Fibroblast of villous mesenchyme (primary cell): ENCODE measurements around the gene RGS6. TPM values are rescaled to one million over a fixed set of nuclear protein-coding genes. Genes with fewer than 3 reads are reported as not detected.

Experiments used
- DNase-seq: peaks from one replicate; pipeline ENCODE4 v3.0.0-alpha.2; 2010; ENCODE audit warnings: low read depth
- H3K4me3 ChIP-seq: 2 replicates; pipeline ENCODE4 v1.5.1; 2011; ENCODE audit warnings: low read depth, mild to moderate bottlenecking, low read length
- total RNA-seq: library from RNA; depleted of rRNA; stranded (reverse); fragments of >200 nt; gene quantifications from 2 replicates; pipeline ENCODE4 v1.2.3, GENCODE V29; 2012
- TF ChIP-seq, protein P1 (sequence below): IDR thresholded peaks from 2 replicates; pipeline ENCODE4 v1.5.1; 2012; ENCODE audit warnings: low read depth, mild to moderate bottlenecking, low read length; ENCODE audit not compliant: insufficient read depth

Gene RGS6
- total RNA-seq, 1 donor, result not detected

DNA sequence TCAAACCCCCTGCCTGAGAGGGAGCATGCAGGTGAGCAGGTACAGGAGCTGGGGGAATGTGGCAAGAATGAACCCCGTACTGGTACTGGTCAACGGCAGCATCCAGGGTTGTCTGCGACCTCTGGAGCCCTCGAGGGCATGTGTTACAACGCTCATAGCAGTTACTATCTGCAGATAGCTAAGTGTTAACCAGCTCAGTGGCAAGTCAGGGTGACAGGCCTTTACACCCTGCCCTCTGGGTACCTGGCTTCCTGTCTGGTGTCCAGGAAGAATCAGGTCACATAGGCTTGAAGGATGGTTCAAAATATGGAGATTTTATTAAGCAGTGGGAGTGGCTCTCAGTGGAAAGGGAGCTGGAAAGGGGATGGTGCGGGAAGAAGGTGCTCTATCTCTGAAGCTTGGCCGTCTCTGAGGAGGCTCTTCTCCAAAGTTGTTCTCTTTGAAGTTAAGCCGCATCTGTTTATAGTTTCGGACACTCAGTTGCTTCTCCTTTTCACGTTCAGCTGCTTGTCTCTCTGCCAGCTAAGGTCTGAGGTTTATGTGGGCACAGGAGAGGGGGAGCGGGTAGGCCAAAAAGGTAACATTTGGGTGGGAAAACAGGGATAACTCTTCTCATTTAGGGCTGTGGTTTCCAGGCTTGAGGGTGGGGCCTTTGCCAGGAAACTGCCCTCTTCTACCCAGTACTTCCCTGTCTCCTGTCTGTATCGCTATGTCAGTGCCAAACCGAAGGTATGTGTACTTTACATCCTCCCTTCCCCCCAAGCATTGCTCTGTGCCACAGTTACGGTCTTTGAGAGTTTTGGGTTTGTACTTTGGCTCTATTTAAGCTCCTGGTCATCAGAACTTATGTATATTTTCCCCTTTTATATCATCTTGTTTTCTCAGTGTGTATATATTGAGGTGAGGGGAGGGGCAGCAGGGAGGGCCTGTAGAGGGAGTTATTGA, 305.8 kb downstream of the RGS6 start:
- TF ChIP-seq, protein P1, sequence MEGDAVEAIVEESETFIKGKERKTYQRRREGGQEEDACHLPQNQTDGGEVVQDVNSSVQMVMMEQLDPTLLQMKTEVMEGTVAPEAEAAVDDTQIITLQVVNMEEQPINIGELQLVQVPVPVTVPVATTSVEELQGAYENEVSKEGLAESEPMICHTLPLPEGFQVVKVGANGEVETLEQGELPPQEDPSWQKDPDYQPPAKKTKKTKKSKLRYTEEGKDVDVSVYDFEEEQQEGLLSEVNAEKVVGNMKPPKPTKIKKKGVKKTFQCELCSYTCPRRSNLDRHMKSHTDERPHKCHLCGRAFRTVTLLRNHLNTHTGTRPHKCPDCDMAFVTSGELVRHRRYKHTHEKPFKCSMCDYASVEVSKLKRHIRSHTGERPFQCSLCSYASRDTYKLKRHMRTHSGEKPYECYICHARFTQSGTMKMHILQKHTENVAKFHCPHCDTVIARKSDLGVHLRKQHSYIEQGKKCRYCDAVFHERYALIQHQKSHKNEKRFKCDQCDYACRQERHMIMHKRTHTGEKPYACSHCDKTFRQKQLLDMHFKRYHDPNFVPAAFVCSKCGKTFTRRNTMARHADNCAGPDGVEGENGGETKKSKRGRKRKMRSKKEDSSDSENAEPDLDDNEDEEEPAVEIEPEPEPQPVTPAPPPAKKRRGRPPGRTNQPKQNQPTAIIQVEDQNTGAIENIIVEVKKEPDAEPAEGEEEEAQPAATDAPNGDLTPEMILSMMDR, result no peak
- DNase-seq, result no peak
- no peak overlapping the region for H3K4me3 ChIP-seq

DNA sequence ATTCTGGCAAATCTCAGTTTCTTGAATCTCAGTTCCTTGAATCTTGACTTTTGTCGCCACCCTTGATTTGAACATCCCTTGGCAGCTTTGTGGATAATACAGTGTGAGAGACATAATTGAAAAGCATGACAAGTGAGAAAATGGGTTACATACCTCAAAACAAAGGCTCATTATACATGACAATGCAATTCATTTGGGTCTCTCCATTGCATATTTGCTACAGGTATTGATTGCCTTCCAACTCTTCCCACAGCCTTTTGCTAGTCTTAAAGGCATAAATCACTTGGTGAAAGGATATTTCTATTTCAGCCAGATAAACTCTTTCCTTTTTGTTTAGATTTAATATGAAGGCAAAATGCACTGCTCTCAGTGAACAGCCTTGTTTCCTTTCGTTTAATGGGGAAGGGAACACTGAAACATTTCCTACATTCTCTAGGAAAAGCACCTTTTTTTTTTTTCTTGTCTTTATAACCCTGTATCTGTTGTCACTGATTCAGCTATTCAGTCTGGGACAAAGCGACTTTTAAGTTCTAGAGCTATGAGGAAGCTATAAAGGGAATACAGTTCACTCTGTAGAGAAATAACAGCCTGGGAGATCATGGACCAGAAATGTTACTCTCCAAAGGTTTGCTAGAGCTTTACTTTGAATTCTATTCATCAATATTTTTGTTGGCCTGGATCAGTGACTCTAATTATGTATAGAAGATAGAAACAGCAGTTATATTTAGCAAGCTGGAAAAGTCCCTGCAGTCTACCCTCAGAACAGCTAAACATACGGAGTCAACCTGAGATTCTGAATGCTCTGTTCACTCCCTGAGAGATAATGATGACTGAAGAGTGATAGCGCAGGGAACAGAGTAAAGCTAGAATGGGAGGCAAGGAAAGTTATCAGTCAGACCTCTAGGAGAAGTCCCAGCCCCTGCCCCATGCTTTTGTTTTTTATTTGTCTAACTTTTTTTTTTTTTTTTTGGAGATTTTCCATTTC, 311.4 kb downstream of the RGS6 start:
- no peak for DNase-seq
- H3K4me3 ChIP-seq, result no peak overlapping the region
- TF ChIP-seq, protein P1, result no peak

DNA sequence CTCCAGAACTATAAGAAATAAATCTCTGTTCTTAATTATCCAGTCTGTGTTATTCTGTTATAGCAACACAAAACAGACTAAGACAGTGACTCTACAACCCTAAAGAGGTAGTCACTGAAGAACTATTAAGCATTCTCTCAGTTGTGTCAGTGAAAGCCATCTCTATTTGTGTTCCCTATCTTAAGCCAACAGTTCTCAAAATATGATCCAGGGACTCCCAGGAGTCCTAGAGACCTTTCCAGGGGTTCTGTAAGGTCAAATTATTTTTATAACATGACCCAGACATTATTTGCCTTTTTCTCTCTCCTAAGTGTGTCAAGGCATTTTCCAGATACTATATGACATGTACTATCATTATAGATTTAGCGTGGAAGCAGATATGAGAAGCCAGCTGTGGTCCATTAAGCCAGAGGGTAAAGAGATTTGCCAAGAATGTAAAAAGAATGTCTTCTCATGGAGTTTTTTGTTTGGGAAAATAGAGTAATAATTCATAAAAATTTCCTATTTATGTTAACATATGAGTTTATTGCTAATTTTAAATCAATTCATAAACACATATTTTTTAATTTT, 315.8 kb downstream of the RGS6 start:
- TF ChIP-seq, protein P1, result no peak
- no peak for DNase-seq
- H3K4me3 ChIP-seq, result no peak overlapping the region

DNA sequence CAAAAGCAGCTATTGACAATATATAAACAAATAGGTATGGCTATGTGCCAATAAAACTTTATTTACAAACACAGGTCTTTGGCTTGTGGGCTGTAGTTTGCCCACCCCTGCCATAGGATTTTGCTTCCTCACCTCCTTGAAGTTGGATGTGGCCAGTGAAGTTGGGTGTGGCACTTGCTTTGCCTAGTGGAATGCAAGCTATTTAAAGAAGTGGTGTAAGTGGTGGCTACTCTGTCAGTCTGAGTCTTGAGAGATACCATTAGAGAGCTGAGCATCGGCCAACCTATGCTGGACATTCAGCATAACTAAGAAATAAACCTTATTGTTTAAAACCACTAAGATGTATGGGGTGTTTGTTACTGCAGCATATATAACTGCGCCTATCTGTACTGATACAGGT, 321.3 kb downstream of the RGS6 start:
- DNase-seq, result no peak
- TF ChIP-seq, protein P1, result no peak

DNA sequence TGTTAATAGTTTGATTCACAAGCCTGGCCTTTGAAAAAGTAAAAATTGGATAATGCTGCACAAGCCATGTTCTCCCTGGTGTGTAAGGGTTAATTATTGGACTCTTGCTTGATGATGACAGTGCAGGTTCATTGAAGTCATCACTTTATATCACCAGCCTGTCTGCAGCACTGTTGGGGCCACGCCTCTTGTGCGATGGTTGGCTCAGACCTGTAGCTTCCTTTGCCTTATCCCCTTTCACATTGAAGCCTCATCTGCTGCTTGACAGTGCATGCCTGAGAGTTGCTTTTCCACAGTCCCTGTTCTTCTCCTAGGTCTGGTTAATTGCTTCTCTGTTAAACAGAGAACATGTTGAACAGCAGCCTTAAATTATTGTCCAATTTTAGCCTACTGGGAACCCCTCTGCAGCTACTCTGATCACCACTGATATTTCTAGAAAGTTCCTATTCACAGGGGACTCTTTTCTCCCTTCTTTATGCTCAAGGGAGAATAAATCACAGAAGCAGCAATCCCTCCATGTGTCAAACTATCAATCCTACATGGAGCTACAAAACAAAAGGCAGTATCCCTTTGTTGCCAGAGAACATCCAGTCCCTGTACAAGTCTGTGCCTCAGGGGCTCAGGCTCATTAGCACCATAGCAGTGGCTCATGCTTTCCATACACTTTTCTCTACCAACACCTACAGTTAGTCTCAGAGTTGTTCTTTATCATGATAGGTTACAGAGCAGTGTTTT, 322.1 kb downstream of the RGS6 start:
- no peak for DNase-seq
- no peak overlapping the region for H3K4me3 ChIP-seq
- TF ChIP-seq, protein P1, result no peak

More for the DNA sequence above, 321.3 kb downstream of the RGS6 start:
- no peak overlapping the region for H3K4me3 ChIP-seq
